GM18870 (cell line): Measurements from ENCODE around the gene KCNB1.

ENCODE experiments used
- ATAC-seq: cut with Tn5 transposase; IDR thresholded peaks from one replicate; pipeline ENCODE4 v1.9.1; 2021; ENCODE audit warnings: moderate library complexity; ENCODE audit not compliant: unreplicated experiment

The KCNB1 gene

DNA sequence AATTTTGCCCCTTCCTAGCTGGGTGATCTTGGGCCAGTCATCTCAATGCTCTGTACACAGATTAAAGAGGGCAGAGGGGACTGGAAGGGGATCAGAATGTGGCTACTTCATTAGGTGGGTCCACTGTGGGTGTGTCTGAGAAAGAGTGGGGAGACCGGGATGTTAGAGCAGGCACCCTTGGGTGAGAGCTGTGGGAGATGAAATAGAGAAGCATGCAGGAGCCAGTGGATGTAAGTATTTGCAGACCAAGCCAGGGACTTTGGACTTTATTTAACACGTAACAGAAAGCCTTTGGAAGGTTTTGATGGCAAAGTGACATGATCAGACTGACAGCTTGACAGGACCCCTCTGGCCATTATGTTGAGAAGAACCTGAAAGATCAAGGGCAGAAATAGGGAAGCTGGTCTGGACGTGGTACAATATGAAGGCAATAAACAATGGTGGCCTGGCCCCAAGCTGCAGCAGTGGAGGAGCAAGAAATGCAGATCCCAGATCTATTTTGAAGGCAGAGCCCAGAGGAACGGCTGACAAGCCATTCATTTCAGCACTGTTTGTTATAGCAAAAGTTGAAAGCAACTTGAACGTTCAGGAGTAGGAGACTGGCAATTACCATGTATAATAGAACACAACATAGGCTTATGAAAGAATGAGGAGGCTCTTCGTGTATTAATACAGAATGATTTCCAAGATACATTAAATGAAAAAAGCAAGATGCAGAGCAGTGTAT is 122.1 kb downstream of the KCNB1 start:
- ATAC-seq: no peak

GRCh38 chr20:49356676-49357075 is 125.8 kb downstream of the KCNB1 start:
- no peak for ATAC-seq

- no peak for ATAC-seq
Observed at GRCh38 chr20:49354673-49355072, 127.8 kb downstream of the KCNB1 start.

GRCh38 chr20:49353348-49353747 is 129.1 kb downstream of the KCNB1 start:
- ATAC-seq: no peak

DNA sequence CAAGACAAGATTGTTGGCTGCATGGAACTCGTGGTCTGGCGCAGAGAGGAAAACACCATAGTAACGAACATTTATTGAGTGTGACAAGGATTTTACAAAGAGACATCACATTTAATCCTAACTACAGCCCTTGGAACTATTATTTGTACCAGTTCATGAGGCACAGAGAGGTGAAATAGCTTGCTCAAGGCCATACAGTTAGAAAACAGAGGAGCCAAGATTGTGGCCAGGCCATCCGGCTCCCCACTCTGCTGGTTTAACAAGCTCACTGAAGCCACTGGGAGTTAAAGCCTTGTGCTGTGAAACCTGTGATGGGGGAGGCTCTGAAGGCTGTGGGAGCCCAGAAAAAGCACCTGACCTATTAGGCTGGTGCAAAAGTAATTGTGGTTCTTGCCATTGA is 129.7 kb downstream of the KCNB1 start:
- no peak for ATAC-seq

DNA sequence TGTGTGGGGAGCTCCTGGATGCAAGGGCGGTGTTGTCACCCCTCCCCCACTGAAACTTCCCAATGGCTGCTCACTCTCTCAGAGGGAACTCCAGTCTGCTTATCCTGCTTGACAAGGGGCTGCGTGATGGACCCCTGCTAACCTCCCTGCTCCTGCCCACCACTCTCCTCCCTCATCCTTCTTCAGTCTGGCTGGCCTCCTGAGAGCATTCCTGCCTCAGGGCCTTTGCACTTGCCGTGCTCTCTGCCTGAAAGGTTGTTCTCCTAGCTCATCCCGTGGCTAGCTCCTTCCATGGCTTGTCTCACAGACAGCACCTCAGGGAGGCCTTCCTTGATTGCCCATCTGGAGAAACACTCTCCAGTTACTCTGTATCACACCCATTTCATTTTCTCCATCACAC is 130.7 kb downstream of the KCNB1 start:
- ATAC-seq: no peak

GRCh38 chr20:49349694-49350252 is 132.7 kb downstream of the KCNB1 start:
- no peak for ATAC-seq

GRCh38 chr20:49349078-49349477 is 133.4 kb downstream of the KCNB1 start:
- ATAC-seq: no peak

DNA sequence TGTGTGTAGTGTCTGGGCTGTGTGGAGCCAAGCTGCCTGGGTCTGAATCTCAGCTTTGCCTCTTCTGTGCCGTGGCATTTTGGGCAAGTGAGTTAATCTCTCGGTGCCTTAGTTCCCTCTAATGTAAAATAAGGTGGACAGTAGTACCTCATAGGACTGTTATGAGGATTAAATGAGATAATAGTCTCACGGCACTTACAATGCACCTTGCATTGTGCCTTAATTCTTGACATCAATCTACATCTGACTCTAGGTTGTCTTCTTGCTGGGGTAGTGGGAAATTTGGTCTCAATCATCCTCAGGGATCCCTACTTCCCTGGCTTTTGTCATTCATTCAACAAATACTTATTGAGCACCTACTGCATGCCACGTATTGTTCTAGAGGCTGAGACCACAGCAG is 133.9 kb downstream of the KCNB1 start:
- no peak for ATAC-seq

- ATAC-seq: no peak
Observed at GRCh38 chr20:49347156-49347555, 135.3 kb downstream of the KCNB1 start.

DNA sequence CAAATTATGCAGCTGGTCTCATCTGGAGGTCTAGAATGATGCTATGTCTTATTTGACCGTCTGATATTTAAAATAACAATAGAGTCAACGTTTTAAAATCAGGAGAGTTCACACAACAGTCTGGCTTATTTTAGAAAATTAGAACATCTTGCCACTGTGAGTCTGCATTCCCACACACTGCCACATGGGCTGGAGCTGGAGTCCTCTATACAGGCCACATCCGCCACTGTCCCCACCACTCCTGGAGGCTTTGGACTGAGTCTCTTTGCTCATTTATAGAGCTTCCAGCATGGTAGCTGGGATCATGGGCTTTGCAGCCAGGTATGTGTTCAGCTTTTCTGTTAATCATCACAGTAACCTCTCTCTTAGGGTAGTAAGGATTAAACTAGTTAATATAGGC is 135.8 kb downstream of the KCNB1 start:
- no peak for ATAC-seq

- no peak for ATAC-seq
Observed at GRCh38 chr20:49345524-49345923, 136.9 kb downstream of the KCNB1 start.

GRCh38 chr20:49344975-49345374 is 137.5 kb downstream of the KCNB1 start:
- ATAC-seq: no peak

- ATAC-seq: no peak
Observed at GRCh38 chr20:49344140-49344539, 138.3 kb downstream of the KCNB1 start.

DNA sequence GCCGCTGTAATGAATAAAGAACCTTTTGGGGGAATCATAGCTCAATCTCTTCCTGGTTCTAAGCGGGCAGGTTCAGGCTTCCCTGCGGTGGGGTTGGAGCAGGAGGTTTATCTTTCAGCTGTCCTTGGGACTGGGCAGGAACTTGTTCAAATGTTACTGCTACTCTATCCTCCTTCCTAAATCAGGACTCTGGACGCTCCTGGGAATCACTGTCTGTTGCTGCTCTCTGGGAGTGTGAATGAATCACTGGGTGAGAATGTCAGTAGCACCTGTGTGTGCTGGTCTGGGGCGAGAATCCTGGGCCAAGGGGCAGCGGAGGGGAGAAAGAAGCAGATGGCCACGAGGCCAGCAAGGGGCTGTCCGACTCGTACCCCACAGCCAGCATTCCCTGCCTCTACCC is 139.2 kb downstream of the KCNB1 start:
- ATAC-seq: no peak

GRCh38 chr20:49340161-49340966 is 142.1 kb downstream of the KCNB1 start:
- no peak for ATAC-seq

DNA sequence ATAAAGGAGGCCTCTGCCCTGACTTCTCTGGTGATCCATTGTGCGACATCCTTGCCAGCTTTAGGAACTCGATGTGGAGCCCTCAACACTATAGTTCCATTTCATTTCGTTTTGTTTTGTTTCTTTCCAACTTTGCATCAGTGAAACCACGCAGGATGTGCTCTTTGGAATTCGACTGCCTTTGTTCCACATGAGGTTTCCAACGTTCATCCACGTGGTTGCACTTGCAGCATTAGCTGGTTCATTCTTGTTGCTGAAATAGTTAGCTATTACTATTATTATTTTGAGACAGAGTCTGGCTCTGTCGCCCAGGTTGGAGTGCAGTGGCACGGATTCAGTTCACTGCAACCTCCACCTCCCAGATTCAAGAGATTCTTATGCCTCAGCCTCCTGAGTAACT is 143.3 kb downstream of the KCNB1 start:
- no peak for ATAC-seq

DNA sequence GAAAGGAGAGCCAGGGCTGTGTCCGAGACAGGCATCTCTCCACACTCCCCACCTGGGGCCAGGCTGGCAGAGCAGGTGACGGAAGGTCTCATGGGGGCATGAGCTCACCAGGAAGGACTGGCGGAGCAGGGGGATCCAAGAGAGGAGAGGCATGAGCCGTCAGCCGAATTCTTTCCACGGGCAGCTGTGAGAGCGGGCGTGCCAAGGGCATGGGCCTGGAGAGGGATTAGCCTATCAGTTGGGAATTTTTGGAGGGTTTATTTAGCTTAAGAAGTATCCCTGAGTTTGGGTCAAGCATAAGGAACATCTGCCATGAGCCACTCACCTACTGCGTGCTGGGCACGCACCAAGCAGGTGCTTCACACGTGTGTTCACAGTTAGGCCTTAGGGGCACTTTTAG is 144.4 kb downstream of the KCNB1 start:
- no peak for ATAC-seq

DNA sequence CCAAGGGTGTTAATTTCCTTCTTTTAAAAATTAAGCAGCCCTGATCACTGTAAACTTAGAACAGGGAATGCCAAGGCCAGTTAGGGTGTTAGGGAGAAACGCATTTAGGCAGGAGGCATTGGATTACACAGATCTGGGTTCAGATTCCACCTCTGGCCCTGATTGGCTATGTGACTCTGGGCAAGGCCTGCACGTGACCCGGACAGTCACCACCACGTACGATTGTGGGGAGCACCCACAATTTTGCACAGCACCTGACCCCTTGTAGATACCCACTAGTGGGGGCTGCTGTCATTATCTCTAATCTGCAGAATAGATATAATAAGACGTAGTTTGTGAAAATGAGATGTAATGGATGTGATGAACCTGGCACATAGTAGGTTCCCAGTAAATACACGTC is 145.1 kb downstream of the KCNB1 start:
- no peak for ATAC-seq

GRCh38 chr20:49336786-49337185 is 145.7 kb downstream of the KCNB1 start:
- no peak for ATAC-seq

DNA sequence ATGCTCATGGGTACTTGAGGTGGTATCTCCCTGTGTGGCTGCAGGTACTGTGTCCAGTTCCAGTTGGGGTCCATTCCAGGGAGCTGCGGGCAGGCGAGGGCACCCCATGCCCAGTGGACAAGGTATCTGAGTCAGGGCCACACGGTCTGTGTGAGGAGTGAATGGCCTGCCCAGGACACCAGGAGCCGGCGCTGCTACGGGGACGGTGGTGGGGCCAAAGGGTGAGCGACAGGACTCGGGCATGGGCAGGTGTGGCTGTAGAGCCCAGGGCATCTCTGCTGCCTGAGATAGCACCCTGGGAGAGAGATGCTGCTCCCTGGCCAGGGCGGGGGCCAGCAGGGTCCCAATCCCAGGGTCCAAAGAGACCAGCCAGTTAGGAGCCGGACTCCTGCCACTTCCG is 147.0 kb downstream of the KCNB1 start:
- ATAC-seq: no peak
